Calu3 (cell line): ENCODE data around the gene SCARB2. TPM values are rescaled to one million over a fixed set of nuclear protein-coding genes. Genes with fewer than 3 reads are reported as not detected.

Experiments used
- Bru-seq: library from RNA; stranded (reverse); fragments of 400-500 nt; gene quantifications from one replicate; lab custom pipeline; 2021; lab: Mats Ljungman, UMichigan
- BruChase-seq, 2 experiments: library from RNA; stranded (reverse); fragments of 400-500 nt; gene quantifications; one replicate each; lab custom pipeline; 2021; lab: Mats Ljungman, UMichigan
- BruUV-seq: library from RNA; stranded (reverse); fragments of 400-500 nt; replicated peaks from 2 replicates; lab custom pipeline; 2021; lab: Mats Ljungman, UMichigan
- CTCF ChIA-PET: fragments of 300-600 bp; sonication (Branson Sonifier 250); formaldehyde crosslinking; loops from one replicate; lab custom pipeline; 2022; ENCODE audit warnings: antibody characterized with exemption; lab: Charles Lee
- DNase-seq: peaks from one replicate; pipeline ENCODE4 v3.0.0; 2022
- H3K27ac Mint-ChIP-seq: one replicate; pipeline ENCODE4 v1.8.0; 2022; ENCODE audit warnings: mixed read lengths; ENCODE audit not compliant: unreplicated experiment
- H3K27me3 Mint-ChIP-seq: one replicate; pipeline ENCODE4 v1.8.0; 2022; ENCODE audit warnings: mixed read lengths; ENCODE audit not compliant: unreplicated experiment
- H3K36me3 Mint-ChIP-seq: one replicate; pipeline ENCODE4 v1.8.0; 2022; ENCODE audit warnings: mild to moderate bottlenecking, moderate library complexity, mixed read lengths; ENCODE audit not compliant: insufficient read depth, unreplicated experiment
- H3K4me1 Mint-ChIP-seq: one replicate; pipeline ENCODE4 v1.8.0; 2022; ENCODE audit warnings: mild to moderate bottlenecking, low read depth, mixed read lengths; ENCODE audit not compliant: unreplicated experiment
- H3K4me3 Mint-ChIP-seq: one replicate; pipeline ENCODE4 v1.8.0; 2022; ENCODE audit warnings: mild to moderate bottlenecking, low read depth, moderate library complexity, mixed read lengths; ENCODE audit not compliant: unreplicated experiment
- H3K9me3 Mint-ChIP-seq: one replicate; pipeline ENCODE4 v1.8.0; 2022; ENCODE audit warnings: low read depth, mixed read lengths; ENCODE audit not compliant: unreplicated experiment
- CTCF ChIP-seq: fragments of 200-600 bp; IDR thresholded peaks from one replicate; pipeline ENCODE4 v1.8.0; 2022; ENCODE audit warnings: antibody characterized with exemption; ENCODE audit not compliant: unreplicated experiment
- intact Hi-C: fragments of 100-400 bp; cut with micrococcal nuclease; formaldehyde crosslinking; loops from one replicate; pipeline ENCODE4 v1.10.0; 2022; ENCODE audit not compliant: unreplicated experiment
- long read RNA-seq: library from polyadenylated mRNA; stranded (forward); transcript quantifications from one replicate; pipeline ENCODE4 v2.0.0, GENCODE V29; 2022
- total RNA-seq: library from RNA; stranded (reverse); gene quantifications from 2 replicates; pipeline ENCODE4 v1.2.3, GENCODE V29; 2022

SCARB2 gene
- 87.3 and 109 TPM in 2 replicates for total RNA-seq
- Bru-seq, nascent RNA = percentile 69 among the genes with signal in this experiment
- BruChase-seq, experiment 1, labeled RNA remaining after a 6-hour chase = percentile 79 among the genes with signal in this experiment
- BruChase-seq, experiment 2, labeled RNA remaining after a 2-hour chase = percentile 61 among the genes with signal in this experiment
- long read RNA-seq, full-length matches to known transcripts = 34 of 52 reads
- long read RNA-seq, partial matches to known transcripts = 6 of 52 reads
- long read RNA-seq, other reads (novel, unspliced or antisense) = 12 of 52 reads

- H3K36me3 Mint-ChIP-seq = peaks cover 15% of the 10 kb centered on the region
- CTCF ChIA-PET = interaction anchor here (1.7 kb wide), 1 partner anchor 34 kb away, joined by 4 read pairs; no protein-coding TSS in a partner anchor
- no TSS peak for BruUV-seq
Measured at GRCh38 chr4:76213415-76214176, at the start of gene SCARB2. Gene SCARB2 (minus strand): TSS chr4:76213824. CDS start chr4:76213543, 281 bp downstream.

GRCh38 chr4:76260571-76260970 lies 46.9 kb upstream of the SCARB2 start:
- no peak for TF ChIP-seq CTCF
- Mint-ChIP-seq H3K4me1 (peaks cover 8% of the 10 kb centered on the region), H3K9me3 (no peaks in the 10 kb centered on the region), H3K27me3 (no peaks in the 10 kb centered on the region), H3K27ac (no peak overlapping the region), H3K36me3 (no peaks in the 10 kb centered on the region), H3K4me3 (no peak overlapping the region)
- CTCF ChIA-PET = interaction anchor here (1.1 kb wide), 1 partner anchor 46 kb away, joined by 3 read pairs; no protein-coding TSS in a partner anchor
- no TSS peak for BruUV-seq
- intact Hi-C loops = no loop called here
- no peak for DNase-seq

More at GRCh38 chr4:76213415-76214176, at the start of gene SCARB2:
- intact Hi-C loops = no loop called here
- peak within 1 kb of the TSS; percentile 64 for H3K27ac Mint-ChIP-seq
- H3K4me3 Mint-ChIP-seq = peak within 1 kb of the TSS; percentile 71
- peaks cover 60% of the 10 kb centered on the region for H3K4me1 Mint-ChIP-seq
- DNase-seq = peak; percentile 82
- no peak for TF ChIP-seq CTCF
- H3K9me3 Mint-ChIP-seq = no peaks in the 10 kb centered on the region
- H3K27me3 Mint-ChIP-seq = no peaks in the 10 kb centered on the region

- Mint-ChIP-seq H3K27ac (no peak overlapping the region), H3K36me3 (no peaks in the 10 kb centered on the region), H3K27me3 (no peaks in the 10 kb centered on the region), H3K9me3 (no peaks in the 10 kb centered on the region), H3K4me1 (peaks cover 8% of the 10 kb centered on the region), H3K4me3 (no peak overlapping the region)
- no TSS peak for BruUV-seq
- CTCF ChIA-PET = no interaction called here
- no peak for TF ChIP-seq CTCF
- intact Hi-C loops = no loop called here
- no peak for DNase-seq
Measured at GRCh38 chr4:76257824-76258223, 44.2 kb upstream of the SCARB2 start.

GRCh38 chr4:76256968-76257367 lies 43.3 kb upstream of the SCARB2 start:
- no peaks in the 10 kb centered on the region for H3K9me3 Mint-ChIP-seq
- no peak for DNase-seq
- CTCF ChIA-PET = no interaction called here
- peaks cover 8% of the 10 kb centered on the region for H3K4me1 Mint-ChIP-seq
- H3K36me3 Mint-ChIP-seq = no peaks in the 10 kb centered on the region
- H3K27ac Mint-ChIP-seq = no peak overlapping the region
- no TSS peak for BruUV-seq
- no peak for TF ChIP-seq CTCF
- H3K27me3 Mint-ChIP-seq = no peaks in the 10 kb centered on the region
- intact Hi-C loops = no loop called here
- H3K4me3 Mint-ChIP-seq = no peak overlapping the region
